PC-3 (cell line): ENCODE measurements around the gene AIG1. TPM values are rescaled to one million over a fixed set of nuclear protein-coding genes. Genes with fewer than 3 reads are reported as not detected.

Source experiments
- ATAC-seq: fragments of 200-7000 bp; cut with Tn5 transposase; 2 replicates; pipeline ENCODE4 v1.9.1; 2020; ENCODE audit warnings: mild to moderate bottlenecking, moderate library complexity
- BruUV-seq: library from RNA; stranded (reverse); fragments of 400-500 nt; replicated peaks from 2 replicates; lab custom pipeline; 2021; lab: Mats Ljungman, UMichigan
- CTCF ChIA-PET: fragments of 300-600 bp; sonication (Branson Sonifier 250); formaldehyde crosslinking; loops from one replicate; lab custom pipeline; 2022; ENCODE audit warnings: antibody characterized with exemption; lab: Charles Lee
- POLR2A ChIA-PET: fragments of 300-600 bp; sonication (Branson Sonifier 250); formaldehyde crosslinking; loops from one replicate; lab custom pipeline; 2022; ENCODE audit warnings: antibody characterized with exemption; ENCODE audit not compliant: unreplicated experiment; lab: Charles Lee
- DNase-seq: peaks from one replicate; pipeline ENCODE4 v3.0.0-alpha.2; 2015
- H2AFZ ChIP-seq: fragments of 300-600 bp; sonication (generic); 2 replicates; pipeline ENCODE4 v1.6.0; 2016; ENCODE audit warnings: antibody characterized with exemption, low read length
- H3F3A ChIP-seq: fragments of 300-600 bp; sonication (generic); one replicate; pipeline ENCODE4 v1.6.0; 2017; ENCODE audit warnings: antibody characterized with exemption, low read length, control low read depth, mild to moderate bottlenecking; ENCODE audit not compliant: unreplicated experiment
- H3K27ac ChIP-seq: fragments of 300-600 bp; sonication (generic); 2 replicates; pipeline ENCODE4 v1.5.1; 2016; ENCODE audit warnings: mild to moderate bottlenecking, low read length
- H3K27me3 ChIP-seq: fragments of 300-600 bp; sonication (generic); 2 replicates; pipeline ENCODE4 v1.6.1; 2016; ENCODE audit warnings: low read length, mixed read lengths
- H3K36me3 ChIP-seq: fragments of 300-600 bp; sonication (generic); 2 replicates; pipeline ENCODE4 v1.6.1; 2016; ENCODE audit warnings: low read depth, mixed run types, low read length, mixed read lengths
- H3K4me1 ChIP-seq: fragments of 300-600 bp; sonication (generic); 2 replicates; pipeline ENCODE4 v1.5.1; 2016; ENCODE audit warnings: low read length; ENCODE audit not compliant: insufficient read depth
- H3K4me2 ChIP-seq: fragments of 300-600 bp; sonication (generic); 2 replicates; pipeline ENCODE4 v1.6.0; 2016; ENCODE audit warnings: low read length
- H3K4me3 ChIP-seq: fragments of 300-600 bp; sonication (generic); 2 replicates; pipeline ENCODE4 v1.5.1; 2016; ENCODE audit warnings: mild to moderate bottlenecking, low read length, mixed read lengths
- H3K79me2 ChIP-seq: fragments of 300-600 bp; sonication (generic); 2 replicates; pipeline ENCODE4 v1.6.1; 2017; ENCODE audit warnings: low read length, mixed read lengths
- H3K9ac ChIP-seq: fragments of 300-600 bp; sonication (generic); 2 replicates; pipeline ENCODE4 v1.6.0; 2016; ENCODE audit warnings: mild to moderate bottlenecking, low read length
- H3K9me2 ChIP-seq: fragments of 300-600 bp; sonication (generic); replicated peaks from 2 replicates; pipeline ENCODE4 v1.6.1; 2016; ENCODE audit warnings: mixed run types, low read length, mixed read lengths
- H3K9me3 ChIP-seq: fragments of 300-600 bp; sonication (generic); 2 replicates; pipeline ENCODE4 v1.6.1; 2016; ENCODE audit warnings: low read length, mixed read lengths
- H4K20me1 ChIP-seq: fragments of 300-600 bp; sonication (generic); 2 replicates; pipeline ENCODE4 v1.6.1; 2016; ENCODE audit warnings: low read length, mixed read lengths
- CTCF ChIP-seq: fragments of 300-600 bp; sonication (generic); conservative IDR thresholded peaks from 2 replicates; pipeline ENCODE4 v1.5.1; 2017; ENCODE audit warnings: antibody characterized with exemption, low read depth, mild to moderate bottlenecking, low read length
- EZH2 ChIP-seq: fragments of 300-600 bp; sonication (generic); IDR thresholded peaks from one replicate; pipeline ENCODE4 v1.6.1; 2017; ENCODE audit warnings: antibody characterized with exemption, mild to moderate bottlenecking, low read length; ENCODE audit not compliant: unreplicated experiment
- EZH2phosphoT487 ChIP-seq: fragments of 300-600 bp; sonication (generic); IDR thresholded peaks from 2 replicates; pipeline ENCODE4 v1.6.1; 2018; ENCODE audit warnings: mild to moderate bottlenecking, antibody characterized with exemption, low read length, borderline replicate concordance
- intact Hi-C: fragments of 100-400 bp; cut with micrococcal nuclease; formaldehyde crosslinking; loops from 2 replicates; pipeline ENCODE4 v1.9.0; 2023
- total RNA-seq: library from RNA; depleted of rRNA; stranded (reverse); fragments of >200 nt; gene quantifications from 2 replicates; pipeline ENCODE4 v1.2.3, GENCODE V29; 2014

AIG1 gene
- total RNA-seq, 1 experiment from 2014 or later, result 32.7 TPM

- Histone ChIP-seq H3K27ac (no peak overlapping the region), H3K36me3 (no peaks in the 10 kb centered on the region)
Measured at GRCh38 chr6:143221698-143222097, 161.0 kb downstream of the AIG1 start.

GRCh38 chr6:143222310-143222709, 161.6 kb downstream of the AIG1 start:
- Histone ChIP-seq H3K36me3 (no peaks in the 10 kb centered on the region), H4K20me1 (no peaks in the 10 kb centered on the region), H3K4me3 (no peak overlapping the region), H3K9ac (no peak overlapping the region), H3K79me2 (no peaks in the 10 kb centered on the region), H3K4me2 (no peak overlapping the region), H3K4me1 (peaks cover 5% of the 10 kb centered on the region), H3K27ac (no peak overlapping the region), H3K27me3 (no peaks in the 10 kb centered on the region), H2AFZ (no peak overlapping the region), H3K9me2 (no peaks in the 10 kb centered on the region), H3K9me3 (no peaks in the 10 kb centered on the region), H3F3A (no peaks in the 10 kb centered on the region)
- no TSS peak for BruUV-seq
- ChIA-PET CTCF (no interaction called here), POLR2A (no interaction called here)
- ATAC-seq (no peak), DNase-seq (no peak)
- intact Hi-C loops, result no loop called here
- TF ChIP-seq EZH2 (no peak), EZH2phosphoT487 (no peak), CTCF (no peak)

More at GRCh38 chr6:143221698-143222097, 161.0 kb downstream of the AIG1 start:
- ChIA-PET POLR2A (interaction anchor here (0.7 kb wide), 1 partner anchor 201 kb away, joined by 3 read pairs; no protein-coding TSS in a partner anchor), CTCF (no interaction called here)
- BruUV-seq, result no TSS peak
- no peaks in the 10 kb centered on the region for H3K79me2 ChIP-seq
- H3K4me1 ChIP-seq, result peaks cover 5% of the 10 kb centered on the region
- no peaks in the 10 kb centered on the region for H4K20me1 ChIP-seq
- no peak overlapping the region for H2AFZ ChIP-seq
- no peaks in the 10 kb centered on the region for H3F3A ChIP-seq
- no peak for DNase-seq
- H3K9me2 ChIP-seq, result no peaks in the 10 kb centered on the region
- TF ChIP-seq EZH2phosphoT487 (no peak), CTCF (no peak), EZH2 (no peak)
- intact Hi-C loops, result no loop called here
- H3K4me3 ChIP-seq, result no peak overlapping the region
- no peak overlapping the region for H3K9ac ChIP-seq
- H3K4me2 ChIP-seq, result no peak overlapping the region
- no peaks in the 10 kb centered on the region for H3K27me3 ChIP-seq
- no peak for ATAC-seq
- H3K9me3 ChIP-seq, result no peaks in the 10 kb centered on the region

GRCh38 chr6:143222801-143223231, 162.1 kb downstream of the AIG1 start:
- no peak overlapping the region for H3K27ac ChIP-seq
- H3K9ac ChIP-seq, result no peak overlapping the region
- H3F3A ChIP-seq, result no peaks in the 10 kb centered on the region
- TF ChIP-seq EZH2phosphoT487, result no peak
- no peak for TF ChIP-seq CTCF
- TF ChIP-seq EZH2, result no peak
- no peak overlapping the region for H2AFZ ChIP-seq
- ATAC-seq (no peak), DNase-seq (no peak)
- H3K27me3 ChIP-seq, result no peaks in the 10 kb centered on the region
- no peaks in the 10 kb centered on the region for H3K9me3 ChIP-seq
- H3K4me1 ChIP-seq, result peaks cover 5% of the 10 kb centered on the region
- H3K4me3 ChIP-seq, result no peak overlapping the region
- no peaks in the 10 kb centered on the region for H3K36me3 ChIP-seq
- no TSS peak for BruUV-seq
- no peak overlapping the region for H3K4me2 ChIP-seq
- ChIA-PET CTCF (no interaction called here), POLR2A (no interaction called here)
- H3K9me2 ChIP-seq, result no peaks in the 10 kb centered on the region
- no peaks in the 10 kb centered on the region for H4K20me1 ChIP-seq
- no peaks in the 10 kb centered on the region for H3K79me2 ChIP-seq
- intact Hi-C loops, result no loop called here
